Measurements from ENCODE around the gene KNDC1.
"Not testable (repeated sequence)": the region's sequence is repeated elsewhere in the genome, so short reads cannot be mapped to it uniquely, and the experiment has no call there.

Gene KNDC1

GRCh38 chr10:133141144-133141957 lies 18.7 kb upstream of the KNDC1 start:
- no peak for DNase-seq

- DNase-seq: no peak
These were observed 18.1 kb upstream of the KNDC1 start for GRCh38 chr10:133141958-133142340.

GRCh38 chr10:133142523-133143199 lies 17.4 kb upstream of the KNDC1 start:
- no peak for DNase-seq

- DNase-seq: no peak
These were observed 16.9 kb upstream of the KNDC1 start for GRCh38 chr10:133143200-133143533.

- no peak for DNase-seq
These were observed 16.5 kb upstream of the KNDC1 start for GRCh38 chr10:133143546-133143945.

- DNase-seq: no peak
These were observed 15.2 kb upstream of the KNDC1 start for GRCh38 chr10:133144771-133145170.

GRCh38 chr10:133150226-133150625 lies 9.8 kb upstream of the KNDC1 start:
- no peak for DNase-seq

- DNase-seq: no peak
These were observed 9.4 kb upstream of the KNDC1 start for GRCh38 chr10:133150656-133151055.

- not testable (repeated sequence) for DNase-seq
These were observed 8.9 kb upstream of the KNDC1 start for GRCh38 chr10:133151071-133151470.

GRCh38 chr10:133151543-133151972 lies 8.5 kb upstream of the KNDC1 start:
- no peak for DNase-seq

- no peak for DNase-seq
These were observed 5.6 kb upstream of the KNDC1 start for GRCh38 chr10:133154411-133154810.

GRCh38 chr10:133154996-133155778 lies 4.8 kb upstream of the KNDC1 start:
- no peak for DNase-seq

- DNase-seq: no peak
These were observed 3.1 kb upstream of the KNDC1 start for GRCh38 chr10:133156674-133157579.

- no peak for DNase-seq
These were observed 2.2 kb upstream of the KNDC1 start for GRCh38 chr10:133157662-133158436.

- no peak for DNase-seq
These were observed 1.6 kb upstream of the KNDC1 start for GRCh38 chr10:133158437-133158755.

GRCh38 chr10:133158756-133159610 lies 1.0 kb upstream of the KNDC1 start:
- no peak for DNase-seq

- DNase-seq: no peak
These were observed 439 bp upstream of the KNDC1 start for GRCh38 chr10:133159611-133159949.

GRCh38 chr10:133160826-133161471 lies 930 bp downstream of the KNDC1 start:
- no peak for DNase-seq

GRCh38 chr10:133161486-133162109 lies 1.6 kb downstream of the KNDC1 start:
- no peak for DNase-seq
